Astrocyte of the hippocampus (primary cell): ENCODE results near the gene BRD7.
A peak's percentile ranks its signal among the peaks of the same experiment; 100 is the strongest.

Experiments used
- DNase-seq: peaks from one replicate; pipeline ENCODE4 v3.0.0; 2011; ENCODE audit warnings: low read depth, low spot score

BRD7 gene

DNA sequence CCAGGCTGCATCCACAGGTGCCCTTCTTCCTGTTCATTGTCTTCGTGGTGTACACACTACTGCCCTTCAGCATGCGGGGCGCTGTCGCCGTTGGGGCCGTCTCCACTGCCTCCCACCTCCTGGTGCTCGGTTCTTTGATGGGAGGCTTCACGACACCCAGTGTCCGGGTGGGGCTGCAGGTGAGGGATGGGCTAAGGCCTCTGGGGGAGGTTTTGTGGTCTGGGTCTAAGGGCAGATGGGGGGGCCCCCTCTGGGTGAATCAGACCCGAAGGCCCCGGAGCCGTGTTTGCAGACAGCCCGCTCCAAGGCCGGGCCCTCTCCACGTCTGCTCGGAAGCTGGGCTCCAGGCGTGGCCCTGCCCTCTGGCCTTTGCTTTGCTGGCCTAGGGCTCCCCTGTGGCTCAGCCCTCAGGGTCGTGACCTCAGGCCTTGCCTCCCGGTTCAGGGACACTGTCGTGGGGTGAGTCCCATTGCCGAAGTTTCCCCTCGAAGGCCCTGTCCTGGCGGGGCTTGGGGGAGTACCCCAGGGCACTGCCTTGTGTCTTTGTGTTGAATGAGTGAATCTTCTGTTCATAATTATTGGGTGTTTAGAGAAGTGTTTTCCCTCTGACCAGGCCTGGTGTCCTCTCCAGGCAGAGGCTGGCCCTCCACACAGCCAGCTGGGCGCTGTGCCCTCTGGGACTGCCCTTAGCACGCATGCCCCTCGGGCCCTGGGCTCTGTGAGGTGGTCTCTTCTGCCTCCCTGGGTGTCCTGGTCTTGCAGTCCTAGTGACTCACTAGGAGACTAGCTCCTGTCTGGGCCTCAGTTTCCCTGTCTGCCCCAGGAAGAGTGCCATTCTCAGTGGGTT lies 76.8 kb downstream of the BRD7 start:
- no peak for DNase-seq

DNA sequence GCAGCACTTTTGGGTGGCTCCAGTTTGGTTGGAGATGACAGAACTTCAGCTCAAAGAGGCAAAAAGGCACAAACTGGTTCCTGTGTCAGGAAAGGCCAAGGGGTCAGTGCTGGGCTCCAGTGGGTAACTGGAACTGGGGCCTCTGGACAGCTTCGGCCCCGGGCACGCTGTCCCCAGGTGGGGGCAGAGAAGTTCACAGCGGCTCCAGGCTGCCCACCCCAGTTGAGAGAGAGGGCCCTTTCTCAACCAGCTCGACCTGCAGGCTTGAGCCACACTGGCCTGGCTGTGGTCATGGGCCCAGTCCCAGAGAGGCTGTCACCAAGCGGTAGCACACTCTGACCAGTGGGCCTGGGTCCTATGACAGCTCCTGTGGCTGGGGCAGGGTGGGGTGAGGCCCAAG lies 77.9 kb downstream of the BRD7 start:
- DNase-seq = no peak

DNA sequence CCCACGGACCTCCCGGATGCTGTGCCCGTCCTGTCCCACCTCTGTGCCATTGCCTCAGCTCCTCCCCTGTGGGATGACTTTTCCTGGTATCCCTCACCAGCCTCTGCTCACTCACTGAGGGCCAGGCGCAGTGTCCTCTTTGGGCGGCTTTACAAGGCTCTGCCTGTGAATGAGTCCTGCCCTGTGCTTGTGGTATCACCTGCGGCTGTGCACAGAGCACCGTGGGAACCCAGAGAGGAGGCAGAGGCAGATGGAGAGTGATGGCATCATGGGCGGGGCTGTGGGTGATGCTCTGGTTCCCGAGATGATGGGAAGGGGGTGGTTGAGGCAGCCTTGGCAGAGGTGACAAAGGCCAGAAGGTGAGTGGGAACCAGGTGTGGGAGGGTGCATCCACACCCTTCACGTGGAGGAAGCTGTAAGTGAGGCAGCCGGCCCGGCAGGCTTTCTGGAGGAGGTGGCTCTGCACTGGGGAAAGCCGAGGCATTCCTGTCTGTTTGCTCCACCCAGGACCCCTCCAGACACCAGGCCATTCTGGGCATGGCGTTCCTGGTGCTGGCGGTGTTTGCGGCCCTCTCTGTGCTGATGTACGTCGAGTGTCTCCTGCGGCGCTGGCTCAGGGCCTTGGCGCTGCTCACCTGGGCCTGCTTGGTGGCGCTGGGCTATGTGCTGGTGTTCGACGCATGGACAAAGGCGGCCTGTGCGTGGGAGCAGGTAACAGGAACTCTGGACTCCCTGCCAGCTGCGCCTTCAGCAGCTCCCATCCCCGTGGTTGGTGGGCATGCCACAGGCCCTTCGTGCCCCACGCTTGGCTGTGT lies 78.6 kb downstream of the BRD7 start:
- no peak for DNase-seq

DNA sequence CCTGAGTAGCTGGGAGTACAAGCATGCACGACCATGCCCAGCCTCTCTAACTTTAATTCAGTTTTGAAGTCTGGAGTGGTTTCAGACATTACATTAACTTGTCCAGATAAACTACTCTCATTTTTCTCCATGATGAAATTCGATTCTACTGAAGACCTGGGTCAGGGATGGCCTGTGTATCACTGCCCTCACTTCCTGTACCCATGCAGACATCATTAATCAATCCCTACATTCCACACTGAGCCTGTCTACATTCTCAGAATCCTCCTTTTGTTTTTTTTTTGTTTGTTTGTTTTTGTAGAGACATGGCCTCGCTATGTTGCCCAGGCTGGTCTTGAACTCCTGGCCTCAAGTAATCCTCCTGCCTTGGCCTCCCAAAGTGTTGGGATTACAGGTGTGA lies 79.9 kb downstream of the BRD7 start:
- no peak for DNase-seq

DNA sequence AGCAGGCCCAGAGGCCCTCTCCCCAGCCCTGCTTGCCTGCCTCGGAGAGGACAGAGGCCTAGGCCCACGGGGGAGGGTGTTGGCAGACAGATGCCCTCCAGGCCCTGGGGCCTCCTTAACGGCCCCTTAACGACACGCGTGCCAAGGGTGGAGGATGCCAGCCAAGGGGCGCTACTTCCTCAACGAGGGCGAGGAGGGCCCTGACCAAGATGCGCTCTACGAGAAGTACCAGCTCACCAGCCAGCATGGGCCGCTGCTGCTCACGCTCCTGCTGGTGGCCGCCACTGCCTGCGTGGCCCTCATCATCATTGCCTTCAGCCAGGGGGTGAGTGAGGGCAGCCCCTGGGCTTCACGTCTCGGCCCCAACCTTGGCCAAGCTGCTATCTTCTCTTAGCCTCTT lies 80.8 kb downstream of the BRD7 start:
- no peak for DNase-seq

DNA sequence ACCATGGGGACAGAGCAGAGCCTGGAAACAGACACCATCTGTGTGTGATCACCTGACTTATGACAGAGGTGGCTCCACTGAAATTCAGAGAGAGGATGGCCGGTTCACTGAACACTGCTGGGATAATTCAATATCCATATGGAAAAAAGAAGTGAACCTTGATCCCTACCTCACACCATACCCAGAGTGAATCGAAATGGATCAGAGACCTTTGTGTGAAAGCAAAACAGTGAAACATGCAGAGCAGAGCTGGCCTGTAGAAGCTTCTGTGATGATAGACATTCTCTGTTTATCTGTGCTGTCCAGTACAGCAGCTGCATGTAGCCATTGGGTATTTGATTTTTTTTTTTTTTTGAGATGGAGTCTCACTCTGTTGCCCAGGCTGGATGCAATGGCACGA lies 82.1 kb downstream of the BRD7 start:
- no peak for DNase-seq

DNA sequence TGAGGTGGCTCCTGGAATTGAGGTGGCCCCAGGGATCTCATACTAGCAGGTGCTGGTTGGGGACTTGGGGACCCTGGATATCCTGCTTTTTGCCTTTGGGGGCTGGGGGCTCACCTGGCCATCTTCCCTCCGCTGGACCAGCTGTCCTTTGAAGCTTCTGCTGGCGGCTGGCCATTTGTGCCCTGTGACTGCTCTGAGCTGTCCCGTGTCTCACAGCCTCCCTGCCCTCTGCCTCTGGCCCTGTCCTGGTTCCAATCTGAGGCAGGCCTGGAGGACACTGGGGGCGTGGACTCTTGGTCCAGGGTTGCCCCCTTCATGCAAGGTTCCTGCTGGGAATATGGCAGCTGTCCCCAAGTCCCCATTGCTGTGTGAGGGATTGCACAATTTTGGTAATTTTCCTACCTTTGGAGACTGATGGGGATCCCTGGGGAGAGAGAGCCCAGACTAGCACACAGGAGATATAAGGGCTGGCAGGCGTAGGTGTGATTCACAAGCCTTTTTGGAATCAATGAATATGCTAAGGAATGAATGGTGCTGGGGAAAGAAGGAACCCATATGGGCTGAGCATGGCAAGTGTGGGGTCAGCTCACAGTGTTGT lies 83.3 kb downstream of the BRD7 start:
- no peak for DNase-seq

DNA sequence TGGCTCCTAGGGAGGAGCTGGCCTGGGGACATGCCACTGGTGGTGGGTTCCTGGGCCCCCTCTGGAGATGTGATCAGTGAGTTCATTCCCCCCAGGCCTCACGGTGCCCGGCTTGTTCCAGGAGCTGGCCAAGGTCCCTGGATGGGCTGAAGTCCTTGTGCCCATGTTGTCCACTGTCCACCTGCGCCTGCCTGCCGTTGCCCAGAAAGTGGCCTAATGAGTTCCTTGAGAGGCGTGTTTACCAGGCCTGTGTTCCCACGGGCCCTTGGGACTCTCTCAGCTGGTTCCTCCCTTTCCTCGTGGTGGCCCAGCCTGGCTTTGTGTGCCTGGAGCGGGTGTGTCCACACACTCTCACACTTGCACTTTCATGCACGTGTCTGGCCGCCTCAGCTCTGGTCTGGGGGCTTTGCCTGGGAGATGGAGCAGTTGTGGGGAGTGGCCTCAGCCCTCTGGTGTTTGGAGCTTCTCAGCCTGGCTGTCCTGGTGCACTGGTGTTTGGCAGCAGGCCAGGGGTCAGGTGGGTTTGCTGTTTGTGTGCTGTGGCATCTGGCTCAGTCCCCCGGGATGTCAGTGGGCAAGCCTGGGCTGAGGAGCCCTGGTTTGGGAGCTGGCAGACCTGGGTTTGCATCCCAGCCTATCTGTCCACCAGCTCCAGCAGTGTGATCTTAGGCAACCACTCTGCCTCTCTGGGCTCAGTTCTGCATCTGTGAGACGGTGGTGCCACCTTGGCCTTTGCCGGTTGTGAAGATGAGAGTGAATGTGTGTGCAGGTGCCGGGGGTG lies 84.5 kb downstream of the BRD7 start:
- no peak for DNase-seq

DNA sequence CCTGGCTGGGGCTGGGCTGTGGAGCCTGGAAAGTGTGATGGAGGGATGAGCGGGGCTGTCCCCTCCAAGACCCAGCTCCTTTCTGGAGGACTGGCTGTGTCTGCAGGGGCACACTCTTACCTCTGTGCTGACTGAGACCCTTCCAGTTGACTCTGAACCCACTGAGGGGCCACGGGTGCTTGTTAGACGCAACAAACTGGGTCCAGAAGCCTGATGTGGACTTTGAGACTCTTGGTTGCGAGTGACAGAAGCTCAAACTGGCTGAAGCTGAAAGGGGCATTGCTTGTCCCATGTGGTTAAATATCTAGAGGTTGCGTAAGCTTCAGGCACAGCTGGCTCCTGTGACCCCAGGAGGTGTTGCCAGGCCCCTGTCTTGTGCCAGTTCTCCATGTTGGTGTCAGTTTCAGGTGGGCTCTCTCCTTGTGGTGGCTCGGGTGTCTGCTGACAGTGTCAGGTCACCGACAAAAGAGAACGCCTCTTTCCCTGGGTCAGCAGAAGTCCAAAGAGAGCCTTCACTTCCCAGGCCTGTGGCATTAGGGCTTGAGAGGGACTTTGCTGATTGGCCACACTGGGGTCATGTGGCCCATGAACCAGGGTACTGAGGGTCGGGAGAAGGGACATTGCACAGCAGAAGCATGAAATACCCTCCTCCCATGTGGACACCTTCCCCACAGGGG lies 85.7 kb downstream of the BRD7 start:
- no peak for DNase-seq

DNA sequence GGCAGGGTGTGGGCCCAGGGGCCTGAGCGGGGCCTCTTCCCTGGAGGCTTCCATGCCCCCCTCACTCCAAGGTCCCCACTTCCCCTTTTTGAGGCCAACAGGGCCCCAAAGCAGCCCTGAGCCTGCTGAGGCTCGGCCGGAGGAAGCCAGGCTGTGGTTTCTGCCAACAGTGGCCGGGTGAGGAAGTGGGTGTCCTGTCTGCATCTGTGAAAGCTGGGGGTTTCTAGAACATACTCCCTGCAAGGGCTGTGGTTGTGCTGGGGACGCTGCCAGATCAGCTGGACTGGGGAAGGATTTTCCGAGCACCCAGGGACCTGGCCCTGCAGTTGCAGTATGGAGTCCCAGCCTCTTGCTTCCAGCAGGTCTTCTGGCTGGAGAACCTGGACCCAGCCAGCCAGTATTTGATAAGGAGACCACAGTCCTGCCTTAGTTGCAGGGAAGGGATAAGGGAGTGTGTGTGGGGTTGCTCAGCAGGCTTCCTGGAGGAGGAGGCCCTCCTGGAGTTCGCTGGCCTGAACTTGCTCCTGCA lies 86.7 kb downstream of the BRD7 start:
- DNase-seq = peak; percentile 75

DNA sequence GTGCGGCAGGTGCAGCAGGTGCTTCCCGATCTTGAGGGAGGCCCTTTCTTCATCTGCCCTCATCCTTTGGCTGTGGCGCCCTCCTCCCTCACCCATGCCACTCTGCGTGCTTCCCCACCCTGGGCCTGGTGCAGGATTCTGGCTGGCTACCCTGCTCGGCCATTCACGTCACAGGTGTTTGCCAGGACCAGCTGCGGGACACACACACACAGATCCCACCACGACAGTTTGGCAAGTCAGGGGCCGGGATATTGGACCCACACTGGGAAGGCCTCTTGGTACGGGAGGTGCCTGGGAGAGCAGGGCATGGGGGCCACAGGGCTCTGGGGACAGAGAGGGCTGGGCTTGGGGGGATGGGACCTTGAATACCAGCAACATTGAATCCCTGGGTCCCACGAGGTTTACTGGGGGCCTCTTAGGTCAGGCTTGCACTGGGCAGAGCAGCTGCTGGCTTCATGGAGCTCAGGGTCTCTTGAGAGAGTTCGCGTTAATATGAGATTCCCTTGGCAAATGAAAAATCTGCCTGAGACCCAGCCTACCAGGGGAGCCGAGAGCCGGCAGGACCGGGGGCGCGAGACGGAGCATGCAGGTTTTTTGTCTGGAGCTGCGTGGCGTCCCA lies 87.3 kb downstream of the BRD7 start:
- no peak for DNase-seq

DNA sequence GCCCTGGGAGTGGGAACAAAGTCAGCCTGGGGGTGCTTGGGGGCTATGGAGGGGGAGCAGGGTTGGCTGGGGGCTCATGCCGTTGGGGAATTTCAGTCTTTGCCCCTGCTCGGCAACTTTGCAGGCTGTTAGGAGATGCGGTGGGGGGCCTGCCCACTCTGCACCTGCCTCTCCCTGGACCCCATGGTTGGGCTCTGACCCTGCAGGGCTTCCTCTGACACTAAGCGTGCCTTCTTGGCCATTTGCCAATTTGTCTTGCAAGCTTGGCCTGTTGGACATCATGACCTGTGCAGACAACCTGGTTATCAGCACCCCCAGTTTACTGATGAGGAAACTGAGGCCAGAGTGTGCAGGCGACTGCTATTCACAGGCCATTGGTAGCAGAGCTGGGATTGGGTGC lies 87.9 kb downstream of the BRD7 start:
- DNase-seq = no peak

DNA sequence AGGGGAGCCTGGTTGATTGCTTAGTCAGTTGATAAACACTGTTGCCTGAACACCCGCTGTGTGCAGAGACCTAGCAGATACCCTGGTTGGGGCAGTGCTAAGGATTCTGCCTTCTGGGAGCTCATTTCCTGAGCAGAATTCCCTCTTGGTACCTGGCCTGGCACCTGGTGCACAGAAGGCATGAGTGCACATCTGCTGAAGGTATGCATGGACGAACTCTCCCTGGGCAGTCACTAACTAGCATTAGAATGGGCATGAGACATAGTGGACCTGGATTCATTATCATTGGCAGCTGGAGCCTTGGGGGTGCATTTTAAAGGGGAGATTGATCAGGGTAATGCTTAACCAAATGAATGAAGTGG lies 89.3 kb downstream of the BRD7 start:
- no peak for DNase-seq

DNA sequence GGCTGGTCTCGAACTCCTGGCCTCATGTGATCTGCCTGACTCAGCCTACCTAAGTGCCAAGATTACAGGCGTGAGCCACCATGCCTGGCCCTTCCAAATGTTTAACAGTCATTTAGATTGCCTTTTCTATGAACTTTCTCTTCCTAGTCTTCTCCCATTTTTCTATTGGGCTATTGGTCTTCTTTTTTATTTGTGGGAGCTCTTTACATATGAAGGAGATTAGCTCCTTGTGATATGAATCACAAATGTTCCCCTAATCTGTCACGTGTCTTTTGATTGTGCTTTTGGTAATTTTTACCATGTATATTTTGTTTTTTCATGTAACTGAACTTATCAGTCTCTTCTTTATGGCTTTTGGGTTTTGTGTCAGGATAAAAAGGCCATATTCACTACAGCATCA lies 90.5 kb downstream of the BRD7 start:
- DNase-seq = no peak

DNA sequence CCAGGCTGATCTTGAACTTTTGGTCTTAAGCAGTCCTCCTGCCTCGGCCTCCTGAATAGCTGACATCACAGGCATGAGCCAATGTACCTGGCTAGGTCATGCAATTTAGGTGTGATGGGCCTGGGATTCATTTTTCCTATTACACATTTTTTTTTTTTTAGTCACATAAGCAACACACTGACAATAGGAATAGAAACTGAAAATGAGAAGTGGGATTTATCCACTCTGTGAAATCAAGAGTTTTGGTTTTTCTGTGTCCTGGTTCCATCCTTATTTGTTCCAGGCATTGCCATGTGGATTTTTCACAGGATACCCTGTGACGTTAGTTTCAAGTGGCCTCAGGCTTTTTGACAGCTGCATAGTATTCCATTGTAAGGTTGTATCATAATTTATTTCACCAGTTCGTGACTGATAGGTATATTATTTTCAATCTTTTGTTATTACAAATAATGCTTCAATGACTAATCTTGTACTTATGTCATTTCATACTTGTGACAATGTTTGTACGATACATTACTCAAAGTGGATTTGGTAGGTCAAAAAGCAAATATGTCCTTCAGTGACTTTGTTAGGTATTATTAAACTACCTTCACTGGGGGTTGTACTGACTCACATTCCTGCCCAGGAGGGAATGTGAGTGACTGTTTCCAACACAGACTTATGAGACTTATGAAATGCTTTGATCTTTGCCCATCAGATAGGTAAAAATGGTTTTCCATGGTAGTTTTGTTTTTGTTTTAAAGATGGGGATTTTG lies 91.8 kb downstream of the BRD7 start:
- DNase-seq = no peak

DNA sequence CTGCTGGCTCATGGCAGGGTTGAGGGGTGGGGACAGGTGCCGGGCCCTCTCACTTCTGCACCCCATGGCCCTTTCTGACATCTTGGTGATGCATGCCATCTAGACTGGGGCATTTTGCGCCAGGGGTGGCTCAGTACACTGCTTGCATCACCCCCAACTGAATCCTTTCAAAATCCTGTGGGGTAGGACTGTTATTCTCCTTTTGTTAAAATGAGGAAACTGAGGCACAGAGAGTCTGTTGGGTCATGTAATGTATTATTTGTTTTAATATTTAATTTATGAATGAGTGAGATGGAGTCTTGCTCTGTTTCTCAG lies 92.5 kb downstream of the BRD7 start:
- no peak for DNase-seq

DNA sequence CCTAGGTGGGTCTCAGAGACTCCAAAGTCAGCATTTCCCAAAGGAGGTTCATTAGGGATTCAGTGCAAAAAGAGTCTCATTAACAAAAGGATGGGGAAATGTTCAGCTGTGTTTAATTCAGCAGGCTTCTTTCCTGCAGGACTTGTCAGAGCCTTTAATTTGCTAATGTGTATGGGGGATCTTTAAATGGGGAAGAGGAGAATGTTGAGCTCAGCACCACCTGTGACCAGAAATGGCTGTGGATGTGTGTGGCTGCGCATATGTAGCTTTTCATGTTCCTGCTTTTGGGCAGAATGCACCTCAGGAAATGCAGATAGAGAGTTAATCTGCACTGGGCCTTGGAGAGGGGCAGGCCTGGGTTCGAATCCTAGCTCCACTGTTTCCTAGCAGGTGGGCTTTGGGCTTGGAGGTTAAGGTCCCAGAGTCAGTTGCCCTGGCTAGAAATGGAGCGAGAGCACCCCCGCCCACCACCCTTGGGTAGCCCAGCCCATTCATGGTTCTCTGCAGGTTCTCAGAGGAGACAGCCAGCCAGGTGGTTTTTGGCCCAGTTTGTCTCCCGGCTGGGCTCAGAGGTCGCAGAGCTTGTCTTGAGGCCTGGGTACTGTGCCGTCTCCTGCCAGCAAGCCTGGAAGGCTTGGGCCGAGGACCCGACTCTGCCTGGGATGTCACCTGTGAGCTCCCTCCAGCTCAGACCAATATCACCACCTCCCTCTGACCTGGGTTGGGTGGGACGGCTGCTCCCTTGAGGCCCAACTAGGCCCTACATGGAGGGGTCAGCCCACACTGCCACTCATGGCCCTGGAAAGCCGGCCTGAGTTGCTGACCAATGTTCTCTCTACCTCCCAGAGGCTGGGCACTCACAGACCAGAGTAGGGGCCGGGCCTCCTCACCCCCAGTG lies 93.1 kb downstream of the BRD7 start:
- no peak for DNase-seq

DNA sequence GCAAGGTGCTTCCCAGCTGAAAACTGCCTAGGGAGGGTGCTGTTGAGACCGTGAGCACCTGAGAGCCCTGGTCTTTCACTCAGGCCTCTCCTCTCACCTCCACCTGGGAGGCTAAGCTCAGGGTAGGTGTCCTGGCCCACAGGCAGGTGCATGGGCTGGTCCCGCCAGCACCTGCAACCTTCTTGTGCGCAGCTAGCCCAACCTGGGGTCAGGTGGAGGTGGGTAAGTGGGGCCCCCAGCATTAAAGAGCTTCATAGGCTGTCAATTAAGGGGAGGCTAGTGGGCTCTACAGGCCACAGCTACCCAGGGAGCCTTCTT lies 93.7 kb downstream of the BRD7 start:
- DNase-seq = no peak
